Gastroesophageal sphincter (tissue), 4 donors: ENCODE data around the gene PDLIM4. TPM values are rescaled to one million over a fixed set of nuclear protein-coding genes. Genes with fewer than 3 reads are reported as not detected.

Experiments used
- ATAC-seq: fragments of 150-250 bp; one replicate; pipeline ENCODE4 v1.9.1; 2016; ENCODE audit warnings: mild to moderate bottlenecking, moderate library complexity
- H3K27ac ChIP-seq, 4 donors: fragments of 200-600 bp; sonication (generic) in 3 of 4; 1 replicate in 3 of 4; 2 replicates in 1 of 4; pipeline ENCODE4 v1.5.1; 2016 to 2019
- H3K27me3 ChIP-seq: fragments of 200-600 bp; sonication (generic); one replicate; pipeline ENCODE4 v1.5.1; 2019
- H3K36me3 ChIP-seq, 2 donors: fragments of 200-600 bp; sonication (generic); one replicate each; pipeline ENCODE4 v1.5.1; 2019; ENCODE audit warnings: control low read depth in 1 of 2
- H3K4me1 ChIP-seq, 3 donors: fragments of 200-600 bp; sonication (generic); 1 replicate in 2 of 3; 2 replicates in 1 of 3; pipeline ENCODE4 v1.5.1; 2016 to 2019; ENCODE audit warnings: control low read depth in 2 of 3
- H3K4me3 ChIP-seq, 2 donors: fragments of 200-600 bp; sonication (generic); one replicate each; pipeline ENCODE4 v1.5.1; 2019; ENCODE audit warnings: mild to moderate bottlenecking in 1 of 2, moderate library complexity in 1 of 2
- H3K9me3 ChIP-seq, 3 donors: fragments of 200-600 bp; sonication (generic); one replicate each; pipeline ENCODE4 v1.5.1; 2017 to 2019; ENCODE audit warnings: control low read depth in 2 of 3
- CTCF ChIP-seq, 4 experiments: fragments of 200-600 bp in 2 of 4; fragments of 450-650 bp in 2 of 4; sonication (generic) in 1 of 4; IDR thresholded peaks; one replicate each; pipeline ENCODE4 v1.5.1; 2017 to 2019; ENCODE audit warnings: antibody characterized with exemption in 4 of 4, mild to moderate bottlenecking in 2 of 4, moderate library complexity in 2 of 4
- EP300 ChIP-seq: sonication (generic); formaldehyde crosslinking; IDR thresholded peaks from one replicate; pipeline ENCODE4 v1.6.1; 2017; ENCODE audit warnings: antibody characterized with exemption, mild to moderate bottlenecking
- POLR2A ChIP-seq, 2 donors: fragments of 450-650 bp; IDR thresholded peaks; one replicate each; pipeline ENCODE4 v1.6.1; 2017; ENCODE audit warnings: antibody characterized with exemption in 2 of 2, mild to moderate bottlenecking in 2 of 2, moderate library complexity in 1 of 2
- POLR2AphosphoS5 ChIP-seq: sonication (generic); formaldehyde crosslinking; IDR thresholded peaks from one replicate; pipeline ENCODE4 v1.6.1; 2017; ENCODE audit warnings: antibody characterized with exemption
- WGBS, 2 donors: methylation state at CpG; one replicate each; pipeline ENCODE4 v1.1.5; 2018; ENCODE audit warnings: low coverage in 1 of 2; 5-methylcytosine and 5-hydroxymethylcytosine counted together
- total RNA-seq, 4 donors: library from RNA; depleted of rRNA; stranded (reverse); fragments of >200 nt; gene quantifications; one replicate each; pipeline ENCODE4 v1.1.0, GENCODE V29; 2016

The PDLIM4 gene
- total RNA-seq, 4 donors from 2014 or later, result 75.0 to 200 (median 92.7) TPM

GRCh38 chr5:132225165-132226032, 32.1 kb upstream of the PDLIM4 start:
- H3K9me3 ChIP-seq, result no peaks in the 10 kb centered on the region
- TF ChIP-seq POLR2A (IDR thresholded peaks at IDR 0.05) (no peak), EP300 (no peak), CTCF (IDR thresholded peaks at IDR 0.05) (no peak), POLR2AphosphoS5 (peak; percentile 57)
- WGBS, 2 donors, result 0 to 25% methylated on average over 1 to 5 of the region's 13 CpGs
- peak overlapping the region in 1 of 2 donors; percentile 20 for H3K4me3 ChIP-seq
- H3K27me3 ChIP-seq, result no peaks in the 10 kb centered on the region
- ATAC-seq, result peak; percentile 14
- H3K27ac ChIP-seq, result peak overlapping the region in 3 of 4 donors; percentile 75 to 94 (median 93)
- peaks cover 11 to 77% (median 48%) of the 10 kb centered on the region in 3 donors for H3K4me1 ChIP-seq
- H3K36me3 ChIP-seq, result no peaks in the 10 kb centered on the region

GRCh38 chr5:132226516-132227234, 30.8 kb upstream of the PDLIM4 start:
- Histone ChIP-seq H3K4me3 (peak overlapping the region; percentile 88 to 96), H3K9me3 (no peaks in the 10 kb centered on the region), H3K36me3 (no peaks in the 10 kb centered on the region), H3K27ac (peak overlapping the region; percentile 87 to 94 (median 92)), H3K27me3 (no peaks in the 10 kb centered on the region), H3K4me1 (peaks cover 11 to 64% (median 44%) of the 10 kb centered on the region in 3 donors)
- no peak for TF ChIP-seq CTCF (IDR thresholded peaks at IDR 0.05)
- no peak for TF ChIP-seq POLR2AphosphoS5
- TF ChIP-seq EP300, result no peak
- TF ChIP-seq POLR2A (IDR thresholded peaks at IDR 0.05), result no peak
- no peak for ATAC-seq
- 80 to 92% methylated on average over 1 to 10 of the region's 23 CpGs for WGBS, 2 donors

- Histone ChIP-seq H3K9me3 (no peaks in the 10 kb centered on the region), H3K36me3 (no peaks in the 10 kb centered on the region), H3K27me3 (no peaks in the 10 kb centered on the region), H3K4me3 (peak overlapping the region; percentile 88 to 96), H3K4me1 (peaks cover 10 to 59% (median 41%) of the 10 kb centered on the region in 3 donors), H3K27ac (peak overlapping the region; percentile 87 to 94 (median 92))
- ATAC-seq, result no peak
- WGBS, 2 donors, result no CpG with 5 or more reads among the region's 13 CpGs
- no peak for TF ChIP-seq POLR2A (IDR thresholded peaks at IDR 0.05)
- TF ChIP-seq CTCF (IDR thresholded peaks at IDR 0.05), result no peak
- TF ChIP-seq EP300, result no peak
- TF ChIP-seq POLR2AphosphoS5, result no peak
Observed at GRCh38 chr5:132227235-132227484, 30.3 kb upstream of the PDLIM4 start.

- H3K36me3 ChIP-seq, result no peaks in the 10 kb centered on the region
- H3K9me3 ChIP-seq, result no peaks in the 10 kb centered on the region
- peak; percentile 90 for ATAC-seq
- TF ChIP-seq EP300 (no peak), POLR2A (IDR thresholded peaks at IDR 0.05) (peak; percentile 48 to 67), CTCF (IDR thresholded peaks at IDR 0.05) (peak in 3 of 4 experiments; percentile 23 to 68 (median 48)), POLR2AphosphoS5 (peak; percentile 46)
- peak within 1 kb of the TSS; percentile 87 to 94 (median 92) for H3K27ac ChIP-seq
- no peaks in the 10 kb centered on the region for H3K27me3 ChIP-seq
- H3K4me1 ChIP-seq, result peaks cover 7 to 54% (median 37%) of the 10 kb centered on the region in 3 donors
- 0% methylated on average over 2 of the region's 92 CpGs; no CpG with 5 or more reads in 1 of the 2 donors for WGBS, 2 donors
- H3K4me3 ChIP-seq, result peak within 1 kb of the TSS; percentile 88 to 96
Observed at GRCh38 chr5:132227485-132228240, 29.8 kb upstream of the PDLIM4 start, which contains the start of gene P4HA2. TSS of gene P4HA2 (minus strand) at chr5:132227853. CDS start at chr5:132218626, 9,227 bp downstream.
